ENCODE results near the gene MT1B.

The MT1B gene

DNA sequence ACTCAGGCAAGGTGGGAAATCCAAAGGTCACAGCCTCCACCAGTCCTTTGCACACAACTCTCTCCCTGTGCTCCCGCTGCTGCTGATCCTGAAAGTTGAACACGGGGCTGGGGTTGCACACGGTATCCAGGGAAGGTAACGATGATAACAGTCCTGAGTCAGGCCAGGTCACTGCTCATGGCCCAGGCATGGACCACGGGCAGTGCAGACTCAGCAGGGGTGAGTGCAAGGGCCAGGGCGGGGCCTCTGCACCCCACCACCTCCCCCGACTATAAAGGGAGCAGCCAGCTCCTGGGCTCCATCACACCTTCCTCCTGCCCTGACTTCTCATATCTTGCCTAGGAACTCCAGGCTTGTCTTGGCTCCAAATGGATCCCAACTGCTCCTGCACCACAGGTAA is at the start of gene MT1B:
Gene MT1B, plus strand, starts transcription at position 301 of the 400 bp plus-strand sequence. Its CDS starts 68 bp downstream, at position 369.
- DNase-seq (no peak), ATAC-seq (no peak)

DNA sequence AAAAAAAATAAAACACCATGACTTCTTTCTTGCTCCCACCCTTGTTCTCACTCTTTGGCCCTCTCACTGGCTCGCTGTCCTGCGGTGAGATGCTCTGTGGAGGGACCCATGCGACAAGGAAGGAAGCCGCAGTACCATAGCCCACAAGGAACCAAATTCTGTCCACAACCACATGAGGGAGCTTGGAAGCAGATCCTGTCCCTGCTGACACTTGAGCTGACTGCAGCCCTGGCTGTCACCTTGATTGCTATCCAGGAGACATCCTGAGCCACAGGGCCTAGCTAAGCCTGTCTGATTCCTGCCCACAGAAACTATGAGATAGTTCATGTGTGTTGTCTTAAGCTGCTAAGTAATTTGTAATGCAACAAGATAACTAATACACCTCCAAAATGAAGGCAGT is 48.1 kb upstream of the MT1B start:
- ATAC-seq (no peak), DNase-seq (peak; percentile 26)

DNA sequence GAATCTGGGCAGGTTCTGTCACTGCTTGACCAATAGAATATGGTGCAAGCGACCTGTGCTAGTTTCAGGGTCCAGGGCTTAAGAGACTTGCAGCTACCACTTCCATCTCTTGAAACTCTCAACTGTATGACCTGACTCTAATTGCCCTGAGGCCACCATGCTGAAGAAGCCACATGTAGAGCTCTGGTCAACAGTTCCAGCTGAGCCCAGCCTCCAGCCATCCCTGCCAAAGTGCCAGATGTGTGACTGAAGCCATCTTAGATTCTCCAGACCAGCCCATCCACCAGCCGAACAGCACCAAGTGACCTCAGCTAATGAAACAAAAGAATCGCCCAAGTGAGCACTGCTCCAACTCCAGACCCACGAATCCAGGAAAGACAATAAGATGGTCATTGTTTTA is 46.7 kb upstream of the MT1B start:
- ATAC-seq: no peak
- DNase-seq: no peak

DNA sequence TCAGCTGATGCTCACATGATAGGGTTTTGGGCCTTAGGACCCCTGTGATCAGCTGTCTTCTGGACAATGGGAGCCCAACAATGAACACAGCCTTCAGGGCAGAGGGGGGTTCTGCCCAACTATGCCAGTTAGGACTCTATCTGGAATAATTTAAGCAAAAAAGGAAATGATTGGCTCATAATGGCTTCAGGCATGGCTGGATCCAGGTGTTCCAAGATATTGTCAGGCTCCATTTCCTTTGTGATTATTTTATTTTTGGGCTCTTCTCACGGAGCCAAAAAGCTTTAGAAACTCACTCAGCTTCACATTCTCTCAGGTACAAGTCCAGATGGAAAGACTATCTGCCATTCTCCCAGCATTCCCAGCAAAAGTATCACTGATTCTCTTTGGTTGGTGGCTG is 46.2 kb upstream of the MT1B start:
- ATAC-seq: no peak
- DNase-seq: no peak

DNA sequence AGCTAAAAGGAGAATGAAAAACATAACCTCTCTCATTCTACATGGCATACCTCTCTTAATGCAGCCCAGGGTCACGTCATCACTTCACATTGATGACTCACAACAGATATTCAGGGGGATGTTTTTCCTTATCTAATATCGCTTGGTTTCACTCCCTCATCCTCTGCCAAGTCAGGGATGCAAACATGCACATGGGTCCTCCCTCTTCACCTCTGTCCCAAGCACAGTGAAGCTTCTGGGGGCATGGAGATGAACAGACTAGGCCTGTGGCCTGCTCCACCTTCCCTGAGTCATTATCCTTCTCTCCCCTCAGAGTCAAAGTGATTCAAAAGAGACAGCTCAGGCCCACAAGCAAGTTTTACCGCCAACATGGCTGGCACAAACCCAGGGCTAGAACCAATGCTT is 45.6 kb upstream of the MT1B start:
- ATAC-seq (no peak), DNase-seq (peak; percentile 28)

DNA sequence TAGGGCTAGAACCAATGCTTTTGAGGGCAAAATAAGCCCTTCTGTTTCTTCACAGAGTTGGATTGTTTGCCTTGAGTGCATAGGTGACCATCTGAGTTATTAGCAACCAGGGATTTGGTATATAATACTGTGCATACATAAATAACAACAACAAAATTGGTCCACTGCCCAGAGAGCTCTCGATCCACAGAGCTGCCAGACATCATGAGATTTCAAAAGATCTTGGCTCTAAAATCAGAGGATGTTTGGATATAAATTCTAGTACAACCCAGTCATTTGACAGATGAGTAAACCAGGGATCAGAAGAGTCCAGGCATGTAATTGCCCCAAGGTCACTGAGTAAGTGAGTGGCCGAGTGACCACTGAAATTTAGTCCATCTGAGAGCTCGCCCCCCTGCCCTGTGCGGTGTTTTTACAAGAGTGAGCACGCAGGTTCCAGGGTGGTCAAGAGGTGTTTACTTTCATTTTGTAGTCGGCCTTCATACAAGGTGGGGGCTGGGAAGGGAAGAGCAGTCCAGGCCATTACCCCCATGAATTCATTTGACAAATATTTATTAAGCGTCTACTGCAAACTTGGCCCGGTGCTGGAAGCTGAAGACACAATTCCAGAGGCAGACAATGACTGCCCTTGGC is 45.1 kb upstream of the MT1B start:
- ATAC-seq: no peak
- DNase-seq: no peak

DNA sequence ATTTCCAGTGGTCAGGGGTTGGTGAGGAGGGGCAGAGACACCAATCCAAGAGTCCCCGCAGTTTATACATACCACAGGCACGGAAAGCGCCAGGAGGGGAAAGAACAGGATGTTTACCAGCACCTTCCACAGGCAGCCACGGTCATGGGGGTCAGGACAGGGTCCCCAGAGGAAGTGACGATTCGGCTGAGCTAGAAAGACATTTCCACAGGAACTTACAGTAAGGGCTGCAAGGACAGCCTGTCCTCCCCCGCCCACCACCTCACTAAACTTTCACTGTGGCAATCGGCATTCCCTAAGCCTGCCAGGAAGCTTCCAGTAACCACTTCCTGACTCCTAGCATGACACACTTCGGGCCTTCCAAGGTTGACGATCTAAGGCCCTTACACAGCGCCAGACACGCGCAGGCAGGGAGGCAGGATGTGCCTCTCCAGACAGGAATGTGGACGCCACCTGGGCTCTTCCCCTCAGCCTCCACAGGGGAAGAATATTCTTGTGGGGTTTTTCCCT is 44.5 kb upstream of the MT1B start:
- ATAC-seq (no peak), DNase-seq (peak; percentile 37)

DNA sequence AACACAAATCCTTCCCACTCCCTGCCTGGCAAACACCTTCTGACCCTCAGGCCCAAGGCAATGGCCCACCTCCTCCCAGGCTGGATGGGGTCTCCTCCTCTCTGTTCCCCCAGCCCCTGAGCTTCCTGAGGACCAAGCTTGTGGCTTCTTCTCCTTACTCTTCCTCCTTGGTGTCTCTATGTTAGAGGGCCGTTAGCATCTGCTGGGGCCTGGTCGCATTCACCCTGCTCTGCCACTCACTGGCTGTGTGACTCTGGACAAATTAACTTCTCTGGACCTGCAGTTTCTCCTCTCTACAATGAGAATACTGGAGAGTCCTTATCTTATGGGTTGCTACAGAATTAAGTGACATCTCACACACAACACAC is 44.0 kb upstream of the MT1B start:
- no peak for DNase-seq
- ATAC-seq: no peak

DNA sequence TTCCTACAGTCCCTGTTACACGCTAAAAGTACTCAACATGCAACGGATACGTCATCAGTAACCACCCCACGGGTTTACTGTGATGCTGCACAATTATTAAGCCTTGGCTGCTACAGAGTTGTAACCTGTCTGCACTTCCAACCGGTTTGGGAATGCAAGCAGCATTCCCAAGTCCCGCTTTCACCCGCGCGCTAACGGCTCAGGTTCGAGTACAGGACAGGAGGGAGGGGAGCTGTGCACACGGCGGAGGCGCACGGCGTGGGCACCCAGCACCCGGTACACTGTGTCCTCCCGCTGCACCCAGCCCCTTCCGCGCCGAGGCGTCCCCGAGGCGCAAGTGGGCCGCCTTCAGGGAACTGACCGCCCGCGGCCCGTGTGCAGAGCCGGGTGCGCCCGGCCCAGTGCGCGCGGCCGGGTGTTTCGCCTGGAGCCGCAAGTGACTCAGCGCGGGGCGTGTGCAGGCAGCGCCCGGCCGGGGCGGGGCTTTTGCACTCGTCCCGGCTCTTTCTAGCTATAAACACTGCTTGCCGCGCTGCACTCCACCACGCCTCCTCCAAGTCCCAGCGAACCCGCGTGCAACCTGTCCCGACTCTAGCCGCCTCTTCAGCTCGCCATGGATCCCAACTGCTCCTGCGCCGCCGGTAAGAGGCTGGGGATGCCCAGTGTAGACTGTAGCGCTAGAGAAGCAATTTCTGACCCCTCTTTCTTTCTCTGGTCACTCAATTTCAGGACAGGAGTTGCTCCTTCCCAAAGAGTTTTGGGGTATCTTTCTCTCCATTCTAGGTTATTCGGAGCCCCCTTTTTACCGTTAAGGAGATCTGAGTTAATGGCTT is 43.4 kb upstream of the MT1B start, which contains the start of gene MT2A:
Gene MT2A, plus strand, starts transcription at position 542 of the 833 bp plus-strand sequence. Its CDS starts 72 bp downstream, at position 614.
- DNase-seq (peak; percentile 92), ATAC-seq (peak; percentile 72)

DNA sequence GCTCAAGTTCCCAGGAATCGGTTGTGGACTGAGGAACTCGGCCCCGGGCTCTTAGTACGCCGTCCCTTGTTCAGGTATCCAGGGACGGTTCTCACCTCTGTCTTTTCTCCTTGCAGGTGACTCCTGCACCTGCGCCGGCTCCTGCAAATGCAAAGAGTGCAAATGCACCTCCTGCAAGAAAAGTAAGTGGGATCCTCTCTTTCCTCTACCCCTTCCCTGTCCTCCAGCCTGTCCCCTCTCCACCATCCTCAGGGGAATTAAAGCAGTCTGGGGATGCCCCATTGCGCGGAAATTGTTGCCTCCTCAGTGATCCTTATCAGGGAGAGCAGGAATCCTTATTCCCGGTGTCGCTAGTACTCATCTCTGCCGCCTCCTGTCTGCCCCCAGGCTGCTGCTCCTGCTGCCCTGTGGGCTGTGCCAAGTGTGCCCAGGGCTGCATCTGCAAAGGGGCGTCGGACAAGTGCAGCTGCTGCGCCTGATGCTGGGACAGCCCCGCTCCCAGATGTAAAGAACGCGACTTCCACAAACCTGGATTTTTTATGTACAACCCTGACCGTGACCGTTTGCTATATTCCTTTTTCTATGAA is 42.7 kb upstream of the MT1B start:
- ATAC-seq (no peak), DNase-seq (no peak)

DNA sequence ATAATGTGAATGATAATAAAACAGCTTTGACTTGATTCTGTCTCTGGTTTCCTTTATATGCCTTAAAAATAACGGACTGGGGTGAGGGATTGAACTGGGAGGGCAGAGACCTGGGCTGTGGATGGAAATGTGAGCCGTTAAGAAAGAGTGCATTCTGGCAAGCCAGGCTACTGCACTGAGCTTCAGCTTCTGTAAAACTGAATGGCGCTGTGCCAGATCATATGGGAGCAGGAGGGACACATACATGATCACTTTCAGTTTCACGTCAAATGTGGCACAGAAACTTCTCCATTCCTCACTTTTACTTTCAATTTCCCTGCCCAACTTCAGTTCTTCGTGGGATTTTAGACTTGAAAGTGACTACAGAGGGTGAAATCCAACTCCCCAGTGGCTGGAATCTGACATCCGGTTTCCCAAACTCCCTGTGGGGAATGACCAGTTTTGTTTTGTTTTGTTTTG is 42.2 kb upstream of the MT1B start:
- DNase-seq (peak; percentile 80), ATAC-seq (peak; percentile 44)

DNA sequence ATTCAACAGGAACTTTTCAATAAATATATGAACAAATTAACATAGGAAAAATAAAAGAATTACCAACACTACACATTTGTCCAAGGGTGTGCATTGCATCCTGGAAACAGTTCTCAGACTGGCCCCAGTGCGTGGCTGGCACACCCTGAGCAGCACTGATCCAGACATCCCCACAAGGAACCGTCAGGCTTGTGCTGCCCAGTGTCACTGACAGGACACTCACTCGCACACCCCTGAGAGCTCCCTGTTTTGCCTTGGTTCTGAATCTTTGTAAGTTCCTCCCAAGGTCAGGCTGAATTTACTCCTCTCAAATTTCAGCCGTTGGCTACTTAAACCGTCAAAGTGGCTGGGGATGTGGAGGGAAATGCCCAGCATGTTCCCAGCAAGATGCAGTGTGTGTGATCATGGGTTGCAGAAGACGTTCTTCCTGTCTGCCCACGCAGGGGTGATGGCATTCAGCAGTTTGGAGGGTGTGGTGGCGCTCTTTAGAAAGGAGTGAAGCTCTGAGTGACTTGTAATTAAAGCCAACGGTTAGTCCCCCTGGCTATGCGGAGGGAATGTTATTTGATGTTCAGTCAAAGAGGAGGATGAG is 41.6 kb upstream of the MT1B start:
- ATAC-seq: peak; percentile 57
- peak; percentile 85 for DNase-seq

DNA sequence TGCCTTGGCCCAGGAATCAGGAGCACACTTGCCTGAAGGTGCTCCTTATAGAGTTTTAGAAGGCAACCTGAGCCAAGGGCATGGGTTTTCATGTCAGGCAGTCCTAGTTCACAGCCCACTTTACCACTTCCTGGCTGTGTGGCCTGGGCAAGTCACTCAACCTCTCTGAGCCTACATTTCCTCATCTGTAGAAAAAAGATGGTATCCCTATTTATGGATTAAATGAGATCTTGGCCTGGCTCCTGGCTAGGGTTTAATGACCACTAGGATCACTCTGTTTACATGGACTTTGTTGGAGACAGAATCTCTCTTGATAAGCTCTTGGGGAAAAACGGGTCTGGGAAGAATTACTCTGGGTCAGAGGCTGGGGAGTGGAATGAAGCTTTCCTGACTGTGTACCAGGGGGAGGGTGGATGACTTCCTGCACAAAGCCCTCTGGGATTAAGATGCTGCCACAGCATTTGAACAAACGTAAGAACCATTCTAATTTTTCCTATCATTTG is 41.0 kb upstream of the MT1B start:
- peak; percentile 33 for ATAC-seq

DNA sequence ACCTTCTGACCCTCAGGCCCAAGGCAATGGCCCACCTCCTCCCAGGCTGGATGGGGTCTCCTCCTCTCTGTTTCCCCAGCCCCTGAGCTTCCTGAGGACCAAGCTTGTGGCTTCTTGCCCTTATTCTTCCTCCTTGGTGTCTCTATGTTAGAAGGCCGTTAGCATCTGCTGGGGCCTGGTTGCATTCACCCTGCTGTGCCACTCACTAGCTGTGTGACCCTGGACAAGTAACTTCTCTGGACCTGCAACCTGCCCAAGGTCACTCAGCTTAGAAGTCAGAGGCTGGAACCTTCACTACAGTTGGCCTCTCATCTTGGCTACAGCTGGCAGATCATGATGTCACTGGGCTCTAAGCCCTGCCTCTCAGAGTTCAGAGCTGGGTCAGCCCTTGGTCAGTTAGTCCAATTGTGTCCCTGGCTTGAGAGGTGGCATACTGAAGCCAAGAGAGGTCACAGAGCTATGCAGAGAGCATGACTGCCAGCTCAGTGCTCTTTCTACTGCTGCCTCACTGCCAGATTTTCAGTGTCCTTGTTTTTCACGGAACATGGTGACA is 40.3 kb upstream of the MT1B start:
- no peak for DNase-seq
- no peak for ATAC-seq

More for the DNA sequence above, 41.0 kb upstream of the MT1B start:
- DNase-seq: no peak

DNA sequence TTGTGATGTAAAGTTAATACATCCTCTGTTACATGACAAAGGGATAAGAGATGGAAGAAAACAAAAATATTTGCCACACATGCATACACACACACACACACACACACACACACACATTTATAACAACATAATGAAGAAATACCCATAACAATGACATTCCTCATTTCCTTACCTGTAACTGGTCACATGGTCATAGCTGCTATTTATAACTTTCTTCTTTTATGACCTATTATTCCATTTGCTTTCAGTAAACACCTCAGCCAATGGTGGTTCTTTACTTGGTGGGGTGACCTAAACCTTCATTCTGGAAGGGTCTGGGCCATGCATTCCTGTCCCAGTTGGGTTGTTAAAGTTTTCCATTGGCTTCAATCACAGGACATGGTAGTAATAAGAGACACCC is 38.0 kb upstream of the MT1B start:
- no peak for ATAC-seq
- no peak for DNase-seq

DNA sequence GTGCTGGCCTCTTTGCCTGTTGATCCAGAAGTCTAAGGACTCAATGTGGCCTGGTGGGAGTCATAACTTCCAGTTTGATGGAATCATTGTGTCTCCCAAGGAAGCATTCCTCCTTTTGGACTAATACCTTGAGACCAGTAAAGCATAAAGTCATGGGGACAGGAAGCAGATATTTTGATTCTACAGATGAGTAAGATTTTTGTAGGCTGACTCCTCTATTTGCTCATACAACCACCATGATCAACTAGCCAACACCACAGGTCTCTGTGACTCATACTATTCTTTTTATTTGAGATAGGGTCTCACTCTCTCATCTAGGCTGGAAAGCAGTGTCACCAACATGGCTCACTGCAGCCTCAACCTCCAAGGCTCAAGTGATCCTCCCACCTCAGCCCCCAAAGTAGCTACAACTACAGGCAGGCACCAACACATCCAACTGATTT is 37.1 kb upstream of the MT1B start:
- peak; percentile 74 for ATAC-seq
- DNase-seq: no peak

DNA sequence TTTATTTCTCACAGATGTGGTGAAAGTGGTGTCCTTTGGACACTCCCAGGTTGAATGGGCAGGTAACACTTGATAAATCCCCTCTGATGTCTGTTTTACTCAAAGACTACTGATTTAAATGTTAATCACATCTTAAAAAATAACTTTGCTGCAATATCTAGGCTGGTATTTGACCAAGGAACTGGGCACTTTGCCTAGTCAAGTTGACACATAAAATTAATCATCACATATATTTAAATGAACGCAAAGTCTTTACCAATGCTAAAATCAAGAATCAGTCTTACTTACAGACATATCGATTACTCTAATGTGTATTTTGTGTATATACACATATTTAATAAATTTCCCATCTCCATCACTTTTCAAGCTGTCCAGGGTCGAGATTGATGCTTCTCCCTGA is 36.3 kb upstream of the MT1B start:
- ATAC-seq: no peak
- DNase-seq: no peak

DNA sequence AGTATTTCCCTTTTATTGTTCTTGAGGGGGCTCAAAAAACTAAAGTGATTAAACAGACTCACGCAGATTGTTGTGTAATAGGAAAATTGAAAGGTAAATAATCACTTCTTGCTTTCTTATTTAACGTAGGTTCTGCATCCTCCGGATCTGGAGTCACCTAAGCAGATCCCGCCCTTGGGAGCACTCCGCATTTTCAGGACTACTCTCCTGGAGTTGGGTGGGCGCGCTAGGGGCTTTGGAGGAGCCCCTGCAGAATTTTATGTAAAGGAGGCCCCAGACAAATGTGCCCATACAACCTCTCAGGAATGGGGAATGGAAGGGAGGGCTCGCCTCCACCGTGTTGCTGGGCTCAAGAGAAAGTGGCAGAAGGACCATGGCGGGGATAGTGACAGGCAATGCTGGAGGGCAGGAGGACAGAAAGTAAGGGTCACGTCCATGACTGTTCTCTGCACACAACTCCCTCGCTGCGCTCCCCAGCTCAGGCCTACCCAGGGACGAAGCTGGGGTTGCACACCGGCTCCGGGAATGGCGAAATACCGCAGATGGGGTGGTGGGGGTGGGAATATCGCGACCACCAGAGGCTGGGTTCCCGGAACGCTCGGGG is 35.0 kb upstream of the MT1B start:
- ATAC-seq (no peak), DNase-seq (no peak)

DNA sequence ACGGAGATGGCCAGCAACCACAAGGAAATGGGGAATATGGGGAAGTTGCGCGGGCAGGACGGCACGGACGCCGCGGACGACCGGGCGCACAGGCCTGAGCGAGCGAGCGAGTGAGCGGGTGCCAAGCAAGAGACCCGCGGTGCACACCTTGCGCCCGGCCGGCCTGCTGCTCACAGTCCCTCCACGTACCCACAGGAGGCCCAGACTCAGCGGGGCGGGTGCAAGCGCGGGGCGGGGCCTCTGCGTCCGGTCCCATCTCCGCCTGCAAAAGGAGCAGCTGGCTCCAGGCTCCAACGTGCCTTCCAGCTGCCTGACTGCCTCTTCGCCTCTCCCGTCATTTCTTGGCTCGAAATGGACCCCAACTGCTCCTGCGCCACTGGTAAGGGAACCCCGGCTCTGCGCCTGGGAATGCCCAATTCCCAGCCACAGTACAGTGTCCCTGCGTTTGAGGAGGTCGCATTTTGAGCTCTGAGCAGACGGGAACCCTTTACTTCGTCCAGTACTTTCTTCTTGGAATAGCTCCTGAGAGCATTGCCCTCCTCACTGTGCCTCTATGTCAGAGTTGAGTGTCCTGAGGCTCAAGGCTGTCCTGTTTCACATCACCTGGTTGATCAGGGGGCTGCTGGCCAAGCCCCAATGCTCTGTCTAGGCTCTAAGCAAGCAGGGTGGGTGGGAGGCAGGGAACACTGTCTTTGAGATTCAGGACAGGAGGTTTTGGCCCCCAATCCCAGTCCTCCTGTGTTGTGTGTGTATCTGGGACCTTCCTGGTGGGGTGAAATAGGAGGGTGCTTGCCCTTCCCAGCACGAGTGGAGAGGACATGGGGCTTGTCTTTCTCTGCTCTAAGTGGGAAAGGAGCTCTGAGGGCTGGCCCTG is 34.2 kb upstream of the MT1B start:
- DNase-seq (peak; percentile 58), ATAC-seq (no peak)

DNA sequence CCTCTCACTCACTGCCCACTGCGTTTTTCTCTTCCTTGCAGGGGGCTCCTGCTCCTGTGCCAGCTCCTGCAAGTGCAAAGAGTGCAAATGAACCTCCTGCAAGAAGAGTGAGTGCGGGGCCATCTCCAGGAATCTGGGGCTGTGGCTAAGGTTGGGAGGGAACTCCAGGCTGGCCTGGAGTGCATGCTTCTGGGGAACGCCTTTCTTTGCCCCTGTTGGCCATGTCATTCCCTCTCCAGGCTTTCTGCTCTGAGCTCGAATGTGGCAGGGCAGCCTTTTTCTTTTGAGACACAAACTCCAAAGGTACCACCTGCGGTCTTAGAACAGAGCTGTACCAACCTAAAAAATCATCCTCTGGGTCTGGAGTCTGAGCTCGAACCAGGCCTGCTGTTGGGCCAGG is 33.5 kb upstream of the MT1B start:
- no peak for ATAC-seq
- DNase-seq: no peak
